GM12874 (cell line): ENCODE measurements around the gene SEPTIN1.

Experiments used
- TF ChIP-seq, protein P1 (sequence below): IDR thresholded peaks from 2 replicates; pipeline ENCODE4 v1.5.1; 2011; ENCODE audit warnings: low read depth, mild to moderate bottlenecking, control low read depth, low read length, moderate library complexity; ENCODE audit not compliant: insufficient read depth

SEPTIN1 gene

GRCh38 chr16:30348929-30349328 lies 33.4 kb downstream of the SEPTIN1 start:
- TF ChIP-seq, protein P1, sequence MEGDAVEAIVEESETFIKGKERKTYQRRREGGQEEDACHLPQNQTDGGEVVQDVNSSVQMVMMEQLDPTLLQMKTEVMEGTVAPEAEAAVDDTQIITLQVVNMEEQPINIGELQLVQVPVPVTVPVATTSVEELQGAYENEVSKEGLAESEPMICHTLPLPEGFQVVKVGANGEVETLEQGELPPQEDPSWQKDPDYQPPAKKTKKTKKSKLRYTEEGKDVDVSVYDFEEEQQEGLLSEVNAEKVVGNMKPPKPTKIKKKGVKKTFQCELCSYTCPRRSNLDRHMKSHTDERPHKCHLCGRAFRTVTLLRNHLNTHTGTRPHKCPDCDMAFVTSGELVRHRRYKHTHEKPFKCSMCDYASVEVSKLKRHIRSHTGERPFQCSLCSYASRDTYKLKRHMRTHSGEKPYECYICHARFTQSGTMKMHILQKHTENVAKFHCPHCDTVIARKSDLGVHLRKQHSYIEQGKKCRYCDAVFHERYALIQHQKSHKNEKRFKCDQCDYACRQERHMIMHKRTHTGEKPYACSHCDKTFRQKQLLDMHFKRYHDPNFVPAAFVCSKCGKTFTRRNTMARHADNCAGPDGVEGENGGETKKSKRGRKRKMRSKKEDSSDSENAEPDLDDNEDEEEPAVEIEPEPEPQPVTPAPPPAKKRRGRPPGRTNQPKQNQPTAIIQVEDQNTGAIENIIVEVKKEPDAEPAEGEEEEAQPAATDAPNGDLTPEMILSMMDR = no peak

- TF ChIP-seq, protein P1 = no peak
These were observed 34.2 kb downstream of the SEPTIN1 start for GRCh38 chr16:30348113-30348512.

GRCh38 chr16:30346286-30346685 lies 36.1 kb downstream of the SEPTIN1 start:
- TF ChIP-seq, protein P1 = no peak

DNA sequence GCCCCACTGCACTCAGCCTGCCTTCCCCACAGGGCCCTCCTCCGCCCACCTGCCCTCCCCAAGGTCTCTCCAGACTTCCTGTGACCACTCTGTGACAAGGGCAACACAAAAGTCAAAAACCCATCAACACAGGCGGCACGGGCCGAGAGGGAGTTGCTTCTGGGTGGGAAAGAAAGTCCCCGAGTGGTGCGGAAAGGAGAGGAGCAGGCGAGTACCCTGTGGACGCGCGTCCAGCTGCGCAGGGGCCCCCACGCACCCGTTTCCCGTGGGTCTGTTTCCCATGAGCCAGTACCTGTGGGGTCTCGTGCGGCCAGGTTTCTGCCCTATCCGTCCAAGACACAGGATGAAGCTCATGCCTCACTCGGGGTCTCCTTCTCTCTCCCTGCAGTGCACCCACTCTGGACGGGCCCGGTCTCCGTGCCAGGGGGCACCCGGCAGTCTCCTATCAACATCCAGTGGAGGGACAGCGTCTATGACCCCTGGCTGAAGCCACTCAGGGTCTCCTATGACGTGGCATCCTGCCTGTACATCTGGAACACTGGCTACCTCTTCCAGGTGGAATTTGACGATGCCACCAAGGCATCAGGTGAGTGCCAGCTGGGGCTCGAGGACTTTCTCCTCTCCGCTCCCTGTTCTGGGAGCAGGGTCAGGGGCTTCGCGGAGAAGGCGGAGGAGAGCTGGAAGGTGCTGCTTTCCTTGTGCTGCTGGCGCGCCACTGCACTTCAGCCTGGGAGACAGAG lies 39.4 kb downstream of the SEPTIN1 start:
- TF ChIP-seq, protein P1 = no peak

- TF ChIP-seq, protein P1 = no peak
These were observed 41.7 kb downstream of the SEPTIN1 start for GRCh38 chr16:30340621-30341020.

DNA sequence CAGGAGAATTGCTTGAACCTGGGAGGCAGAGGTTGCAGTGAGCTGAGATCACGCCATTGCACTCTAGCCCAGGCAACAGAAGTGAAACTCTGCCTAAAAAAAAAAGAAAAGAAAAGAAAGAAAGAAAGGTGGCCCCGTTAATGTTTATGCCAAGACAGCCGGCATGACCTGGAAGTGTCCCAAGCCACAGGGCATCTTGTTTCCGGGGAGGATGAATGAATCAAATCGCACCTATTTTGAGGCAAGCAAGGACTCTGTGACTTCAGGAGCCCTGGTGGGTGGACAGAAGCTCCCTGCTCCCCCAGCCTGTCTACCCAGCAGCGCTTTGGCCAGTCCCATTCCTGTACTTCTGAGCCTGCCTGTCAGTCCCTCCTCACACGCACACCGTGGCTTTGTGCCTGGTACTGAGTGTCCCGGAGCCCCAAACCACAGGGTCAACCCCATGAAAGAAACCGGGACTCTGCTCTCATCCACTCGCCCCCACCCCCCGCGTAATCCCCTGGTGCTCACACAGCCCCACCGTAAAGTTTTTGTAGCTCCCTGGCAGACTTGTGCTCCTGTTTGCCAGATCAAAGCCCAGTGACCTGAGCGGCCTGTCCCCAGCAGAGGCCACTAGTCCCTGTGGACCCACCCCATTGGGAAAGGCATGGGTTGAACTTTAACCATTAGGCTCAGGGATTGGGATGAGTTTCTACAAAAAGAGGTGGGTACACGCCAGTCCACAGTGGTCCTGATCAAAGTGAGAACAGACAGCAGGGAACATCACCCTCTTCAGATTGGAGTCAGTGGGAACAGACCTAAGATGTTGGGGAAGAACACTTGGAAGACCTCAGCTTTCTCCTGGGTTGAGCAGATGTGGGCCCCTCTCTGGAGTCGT lies 46.5 kb downstream of the SEPTIN1 start:
- TF ChIP-seq, protein P1 = no peak
